ENCODE data around the gene HOXC9.

Gene HOXC9

DNA sequence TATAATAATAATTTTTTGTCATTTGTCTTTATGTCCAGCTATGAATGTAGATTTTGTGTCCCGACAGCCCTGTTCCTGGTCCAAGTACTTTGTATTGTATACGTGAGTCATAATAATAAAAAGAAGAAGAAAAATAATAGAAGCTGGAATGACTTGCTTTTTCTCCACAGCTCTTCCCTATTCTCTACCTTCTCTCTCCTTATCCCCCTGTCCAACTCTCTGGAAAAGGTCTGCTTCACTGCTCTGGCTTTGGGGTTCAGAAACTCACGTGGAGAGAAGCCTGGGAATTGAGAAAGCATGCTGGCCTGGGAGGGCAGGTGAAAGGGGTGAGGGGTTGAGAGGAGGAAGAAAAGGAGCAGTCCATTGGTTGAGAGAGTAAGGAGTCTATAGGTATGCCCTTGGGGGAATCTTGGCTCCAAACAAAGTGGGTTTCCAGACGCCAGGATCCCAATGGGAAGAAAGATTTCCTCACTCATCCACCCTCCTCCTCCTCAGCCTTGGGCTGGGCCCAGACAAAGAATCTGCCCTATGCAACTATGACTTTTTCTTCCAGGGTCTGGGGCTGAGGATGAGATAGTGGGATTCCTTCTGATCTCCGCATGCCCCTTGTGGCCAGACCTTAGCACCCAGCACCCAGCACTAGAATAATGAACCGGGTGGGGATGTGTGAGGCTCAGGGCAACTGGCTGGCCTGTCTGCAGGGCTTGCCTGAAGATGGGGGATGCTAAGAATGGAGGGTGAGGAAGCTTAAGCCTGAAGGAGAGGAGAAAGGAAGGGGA, 12.9 kb downstream of the HOXC9 start:
- DNase-seq (ENCODE audit: low spot score): no peak
- FAIRE-seq: no peak

DNA sequence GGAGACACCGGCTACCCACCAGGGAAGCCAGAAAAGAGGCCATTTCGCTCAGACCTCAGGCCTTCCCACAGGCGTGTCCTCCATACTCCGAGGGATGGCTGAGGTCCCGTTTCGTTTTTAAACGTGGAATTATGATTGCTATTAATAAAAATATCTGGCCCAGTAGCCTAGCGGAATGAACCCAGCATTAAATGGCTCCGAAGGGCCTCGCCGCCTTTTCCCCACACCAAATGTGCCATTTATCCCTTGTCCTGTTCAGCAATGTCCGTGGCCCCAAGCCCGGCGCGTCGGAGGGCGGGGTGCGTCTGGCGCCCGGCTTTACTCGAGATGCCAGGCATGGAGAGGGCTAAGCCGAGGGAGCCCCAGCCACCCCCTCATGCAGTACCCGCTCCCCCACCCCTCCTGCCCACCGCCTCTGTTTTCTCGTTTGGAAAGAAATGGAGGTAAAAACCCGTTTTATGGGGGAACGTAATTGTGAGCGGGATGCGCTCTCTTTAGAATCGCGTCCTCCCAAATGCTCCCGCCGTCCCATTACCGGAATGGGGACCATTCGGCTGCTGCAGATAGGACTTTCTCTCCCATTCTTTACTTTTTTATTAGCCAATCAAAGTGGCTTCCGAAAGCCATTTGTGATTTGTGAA, 14.5 kb downstream of the HOXC9 start:
- FAIRE-seq: no peak

DNA sequence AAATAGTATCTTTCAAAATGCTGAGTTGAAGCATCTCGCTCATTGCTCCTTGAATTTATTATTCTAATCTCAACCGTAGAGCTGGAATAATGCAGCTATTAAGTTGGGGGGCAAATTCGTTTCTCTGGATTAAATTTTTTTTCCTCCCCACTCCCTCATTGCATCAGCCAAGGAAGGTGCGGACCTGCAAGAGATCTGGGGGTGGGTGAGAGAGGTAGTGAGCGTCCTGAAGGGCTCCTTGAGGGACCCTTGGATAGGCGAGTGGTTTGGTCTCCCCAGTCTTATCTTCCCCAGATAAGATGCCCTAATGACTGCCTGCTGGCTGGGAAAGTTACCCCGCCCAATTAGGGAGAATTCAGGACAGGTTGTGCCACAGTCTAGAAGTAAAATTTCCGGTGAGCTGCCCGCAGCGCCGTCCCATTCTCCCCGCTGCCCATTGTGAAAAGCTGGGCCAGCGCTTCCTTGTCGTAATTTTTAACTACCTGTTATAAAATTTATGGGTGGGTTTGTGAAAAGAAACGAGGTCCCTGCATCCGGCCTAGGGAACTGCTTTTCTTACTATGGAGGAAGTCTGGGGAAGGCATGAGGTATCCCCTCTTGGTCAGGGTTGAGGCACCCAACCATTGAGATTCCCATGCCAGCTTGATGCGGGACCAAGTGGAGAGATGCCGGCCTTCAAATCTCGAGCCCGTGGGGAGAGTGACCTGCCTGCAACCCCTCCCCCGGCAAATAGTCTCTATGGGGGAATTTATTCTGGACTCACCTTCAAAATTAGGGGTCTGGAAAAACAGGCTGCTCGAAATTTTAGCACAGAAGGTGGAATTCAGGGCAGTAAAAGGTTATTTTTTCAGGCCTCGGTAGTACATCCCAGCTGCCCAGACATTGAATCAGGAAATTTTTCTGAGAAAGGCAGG, 15.3 kb downstream of the HOXC9 start:
- FAIRE-seq: no peak
- DNase-seq (ENCODE audit: low spot score): no peak

More for the DNA sequence above, 14.5 kb downstream of the HOXC9 start:
- DNase-seq (ENCODE audit: low spot score): no peak

DNA sequence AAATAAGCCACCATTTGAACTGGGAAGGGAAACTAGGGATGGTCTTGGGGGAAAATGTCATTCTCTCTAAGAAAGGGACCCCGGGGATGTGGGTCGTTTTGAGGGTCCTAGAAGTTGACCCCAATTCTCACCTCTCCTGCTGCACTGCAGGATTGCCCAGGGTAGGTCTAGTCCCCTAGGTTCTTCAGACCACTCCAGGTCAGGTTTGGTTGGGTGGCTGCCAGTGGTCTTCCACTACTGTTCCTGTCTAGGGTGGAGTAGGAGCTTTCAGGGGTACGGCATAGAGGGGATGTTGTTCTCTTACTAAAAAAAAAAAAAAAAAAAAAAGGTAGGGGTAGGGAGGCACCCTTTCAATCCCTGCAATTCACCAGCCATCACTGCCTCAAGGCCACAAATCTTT, 16.1 kb downstream of the HOXC9 start:
- FAIRE-seq (no peak), DNase-seq (ENCODE audit: low spot score) (no peak)

DNA sequence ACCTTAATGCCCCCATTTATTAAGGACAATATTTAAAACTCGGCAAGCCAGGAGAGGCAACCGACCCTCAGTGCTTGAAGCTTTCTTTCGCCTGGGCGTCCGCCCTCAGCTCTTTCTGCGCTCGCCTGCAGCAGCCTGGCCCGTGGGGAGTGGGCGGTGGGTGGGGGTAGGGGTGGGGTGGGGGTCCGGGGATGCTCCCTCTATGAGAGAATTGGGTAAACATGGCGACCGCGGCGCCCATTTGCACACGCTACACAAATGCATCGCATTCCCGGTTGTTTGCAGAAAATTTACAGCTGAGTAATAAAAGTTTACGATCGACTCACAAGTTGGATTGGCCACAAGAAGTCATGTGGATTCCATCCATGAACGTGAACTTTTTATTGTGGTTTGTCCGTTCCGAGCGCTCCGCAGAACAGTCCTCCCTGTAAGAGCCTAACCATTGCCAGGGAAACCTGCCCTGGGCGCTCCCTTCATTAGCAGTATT, 16.6 kb downstream of the HOXC9 start:
- DNase-seq (ENCODE audit: low spot score) (peak; percentile 60), FAIRE-seq (no peak)

DNA sequence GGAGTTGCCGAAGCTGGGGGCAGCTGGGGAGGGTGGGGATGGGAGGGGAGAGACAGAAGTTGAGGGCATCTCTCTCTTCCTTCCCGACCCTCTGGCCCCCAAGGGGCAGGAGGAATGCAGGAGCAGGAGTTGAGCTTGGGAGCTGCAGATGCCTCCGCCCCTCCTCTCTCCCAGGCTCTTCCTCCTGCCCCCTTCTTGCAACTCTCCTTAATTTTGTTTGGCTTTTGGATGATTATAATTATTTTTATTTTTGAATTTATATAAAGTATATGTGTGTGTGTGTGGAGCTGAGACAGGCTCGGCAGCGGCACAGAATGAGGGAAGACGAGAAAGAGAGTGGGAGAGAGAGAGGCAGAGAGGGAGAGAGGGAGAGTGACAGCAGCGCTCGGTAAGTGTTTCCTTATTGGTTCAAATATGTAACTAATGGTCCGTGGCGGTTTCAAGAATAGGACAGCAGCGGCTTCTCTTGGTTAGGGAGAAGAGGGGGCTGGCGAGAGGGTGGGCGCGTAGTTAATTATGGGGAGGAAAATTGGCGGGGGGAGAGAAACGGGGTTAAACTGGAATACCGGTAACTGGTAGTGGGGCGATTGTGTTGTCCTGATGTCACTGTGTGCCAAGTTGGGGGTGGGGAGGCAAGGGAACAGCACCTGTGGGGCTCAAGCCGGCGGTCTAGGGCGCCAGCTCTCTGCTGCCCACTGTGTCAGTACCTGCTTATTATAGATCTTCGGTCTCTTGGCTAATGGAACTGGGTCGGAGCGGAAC, 17.2 kb downstream of the HOXC9 start:
- no peak for FAIRE-seq
- peak; percentile 67 for DNase-seq (ENCODE audit: low spot score)

DNA sequence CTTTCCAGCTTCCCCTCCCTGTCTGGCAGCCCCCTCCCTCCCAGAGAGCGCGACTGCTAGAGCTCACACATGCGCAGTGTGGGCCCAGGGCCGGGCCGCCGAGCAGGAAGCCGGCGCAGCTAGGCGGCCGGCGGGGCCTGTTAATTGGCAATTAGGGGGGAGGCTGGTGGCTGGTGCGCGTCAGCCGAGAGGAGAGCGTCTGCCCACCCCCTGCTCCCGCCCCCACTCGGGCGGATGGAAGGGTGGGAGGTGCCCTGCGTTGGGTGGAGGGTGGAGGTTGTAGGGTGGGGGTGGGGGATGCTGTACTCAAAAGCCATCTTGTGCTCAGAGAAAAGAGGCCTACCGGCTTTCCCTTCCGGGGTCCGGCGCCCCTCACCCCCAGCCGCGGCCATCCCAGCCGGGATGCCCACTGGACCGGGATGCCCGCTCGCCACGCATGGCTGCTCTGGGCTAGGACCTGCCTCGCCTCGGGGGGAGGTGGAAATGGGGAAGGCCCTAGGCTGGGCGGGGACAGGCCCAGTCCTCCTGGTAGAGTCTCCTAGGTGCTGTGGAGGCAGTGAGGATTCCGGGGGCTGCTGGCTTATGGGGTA, 18.0 kb downstream of the HOXC9 start:
- DNase-seq (ENCODE audit: low spot score): peak; percentile 98

DNA sequence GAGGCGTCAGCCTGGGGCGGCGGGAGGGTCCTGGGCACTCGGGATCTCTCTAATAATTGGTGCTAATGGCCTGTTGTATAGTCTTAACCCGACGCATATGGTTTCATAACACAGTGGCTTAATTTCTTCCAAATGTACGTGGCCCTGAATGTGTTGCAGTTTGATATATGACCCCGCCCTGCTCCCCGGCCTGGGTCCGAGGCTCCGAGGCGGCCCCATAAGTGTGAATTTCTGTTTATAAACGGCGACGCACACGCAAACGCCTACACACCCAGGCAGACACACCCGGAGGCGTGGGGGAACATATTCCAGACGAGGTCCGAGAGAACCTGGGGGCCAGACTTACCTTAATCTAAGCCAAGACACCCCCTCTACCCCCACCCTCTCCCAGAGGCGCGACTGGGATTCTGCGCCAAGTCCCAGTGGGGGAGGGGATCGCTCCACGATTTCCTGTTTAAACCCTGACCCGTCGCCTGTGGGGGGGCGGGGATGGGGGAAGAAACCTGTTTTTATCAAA, 18.6 kb downstream of the HOXC9 start:
- FAIRE-seq (no peak), DNase-seq (ENCODE audit: low spot score) (peak; percentile 76)

More for the DNA sequence above, 18.0 kb downstream of the HOXC9 start:
- FAIRE-seq: peak; percentile 92

DNA sequence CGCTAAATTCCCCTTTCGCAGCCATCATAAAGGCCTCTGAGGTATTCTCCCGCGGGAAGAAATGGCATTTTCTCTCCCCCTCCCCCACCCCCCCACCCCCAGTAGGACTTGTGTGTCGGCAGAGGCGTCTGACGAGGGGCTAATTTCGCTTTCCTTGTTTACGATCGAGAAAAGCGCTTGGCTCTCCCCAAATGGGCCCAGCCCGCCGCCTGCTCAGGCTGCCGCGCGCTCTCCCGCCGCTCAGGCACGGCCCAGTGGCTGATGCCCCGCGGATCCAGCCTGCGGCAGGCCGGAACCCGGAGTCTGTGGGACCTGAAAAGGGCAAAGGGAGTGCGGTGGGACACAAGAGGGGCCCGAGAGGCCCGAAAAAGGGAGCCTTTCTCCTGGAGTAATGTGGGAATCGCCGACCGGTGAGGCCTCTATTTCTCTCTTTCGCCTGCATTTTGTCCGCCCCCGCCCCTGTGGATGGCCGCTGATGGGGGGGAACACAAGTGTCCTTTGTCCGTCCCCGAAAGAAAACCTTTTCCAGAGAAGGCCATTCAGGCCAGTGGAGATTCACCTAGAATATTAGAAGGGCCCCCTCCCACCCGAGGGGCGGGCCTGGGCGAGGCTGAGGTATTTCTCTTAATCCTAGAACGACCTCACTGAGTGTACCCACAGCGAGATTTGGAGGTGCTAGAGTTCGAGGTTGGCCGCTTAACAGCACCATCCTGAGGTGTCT, 19.3 kb downstream of the HOXC9 start:
- DNase-seq (ENCODE audit: low spot score) (peak; percentile 53), FAIRE-seq (no peak)

DNA sequence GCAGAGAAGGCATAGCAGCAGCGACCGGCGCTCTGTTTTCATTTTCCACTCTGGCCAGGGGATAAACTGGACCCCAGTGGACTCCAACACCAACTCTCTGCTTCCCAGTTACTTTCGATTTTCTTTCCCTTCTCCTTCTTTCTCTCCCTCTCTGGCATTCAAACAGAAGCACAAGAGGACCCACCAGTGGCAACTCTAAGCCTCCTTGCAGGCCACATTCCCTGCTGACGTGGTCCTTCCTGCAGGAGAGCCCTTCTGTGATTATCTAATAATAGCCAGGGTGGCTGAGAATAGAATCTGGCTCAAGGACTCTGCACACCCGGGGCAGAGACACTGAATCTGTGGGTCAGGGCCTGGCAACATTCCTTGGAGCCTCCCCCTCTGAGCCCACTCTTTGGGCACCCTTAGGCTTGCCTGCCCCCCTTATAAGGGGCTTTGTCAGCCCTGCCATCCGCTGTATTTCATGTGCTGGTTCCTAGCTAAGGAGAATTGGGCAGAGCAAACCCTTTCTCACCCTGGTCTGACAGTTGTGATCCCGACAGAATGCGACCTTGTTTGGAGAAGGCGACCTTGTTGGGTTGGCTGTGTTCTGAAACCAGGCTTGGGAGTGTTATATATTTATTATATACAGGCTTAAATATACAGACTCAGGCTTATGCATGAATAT, 20.1 kb downstream of the HOXC9 start:
- FAIRE-seq: no peak
- DNase-seq (ENCODE audit: low spot score): no peak

DNA sequence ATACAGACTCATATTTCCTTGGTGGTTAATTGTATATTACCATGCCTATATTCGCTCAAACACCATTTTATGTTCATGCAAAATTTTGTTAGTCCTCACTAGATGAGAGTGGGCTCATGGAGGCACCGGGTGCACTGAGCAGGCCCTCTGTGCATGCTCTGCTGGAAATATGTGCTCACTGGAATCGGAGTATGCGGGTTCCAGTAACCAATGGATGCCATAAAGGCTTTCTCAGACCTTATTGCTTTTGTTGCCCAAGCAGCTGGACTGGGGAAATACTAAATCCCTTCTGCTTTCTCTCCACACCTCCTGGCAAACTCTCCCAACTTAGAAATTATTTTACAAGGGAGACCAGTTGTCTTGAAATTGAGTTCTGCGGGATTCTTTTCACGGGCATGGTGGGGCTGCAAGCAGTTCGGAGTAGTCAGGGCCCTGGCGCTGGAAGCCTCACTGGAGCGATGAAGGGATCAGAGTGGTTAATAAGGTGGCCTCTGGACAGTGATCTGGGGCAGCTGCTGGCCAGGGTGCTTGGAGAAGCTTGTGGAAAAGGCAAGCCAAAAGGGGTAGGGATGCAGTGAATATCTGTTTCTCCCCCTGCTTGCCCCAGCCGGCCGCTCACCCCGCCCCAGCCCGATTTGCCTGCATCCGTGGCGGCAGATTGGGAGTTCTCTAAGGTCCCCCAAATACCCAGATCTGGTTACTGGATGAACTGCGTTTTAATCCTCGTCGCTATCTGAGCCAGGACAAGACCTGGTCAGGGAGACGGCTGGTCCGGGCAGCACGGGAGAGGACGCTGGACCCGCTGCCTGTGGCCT, 20.8 kb downstream of the HOXC9 start:
- DNase-seq (ENCODE audit: low spot score) (no peak), FAIRE-seq (no peak)

DNA sequence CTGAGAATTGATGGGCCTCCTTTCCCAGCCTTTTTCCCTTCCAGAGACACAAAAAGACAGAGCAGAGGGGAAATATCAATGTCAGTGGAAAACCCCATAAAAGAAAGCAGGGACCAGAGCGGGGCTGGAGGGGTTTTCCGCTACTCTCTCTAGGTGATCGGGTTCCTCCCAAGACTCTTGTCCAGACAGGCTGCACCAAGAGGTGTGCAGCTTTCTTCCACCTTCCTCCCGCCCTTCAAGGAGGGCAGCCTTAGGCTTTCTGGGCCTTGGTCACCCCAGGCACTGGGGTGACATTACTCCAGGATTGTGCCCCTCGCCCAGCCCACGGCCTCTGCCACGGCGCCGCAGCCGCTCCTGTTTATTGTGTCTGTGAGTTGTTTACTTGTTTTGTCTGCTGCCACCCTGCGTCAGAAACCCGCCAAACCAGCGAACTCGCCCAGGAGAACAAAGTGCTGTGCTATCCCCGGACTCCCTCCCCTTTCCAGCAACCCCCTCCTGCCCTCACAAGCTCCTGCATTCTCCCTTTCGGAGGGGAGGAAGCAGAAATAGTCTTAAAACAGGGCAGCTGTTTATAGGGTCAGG, 21.6 kb downstream of the HOXC9 start:
- FAIRE-seq: no peak
- no peak for DNase-seq (ENCODE audit: low spot score)

DNA sequence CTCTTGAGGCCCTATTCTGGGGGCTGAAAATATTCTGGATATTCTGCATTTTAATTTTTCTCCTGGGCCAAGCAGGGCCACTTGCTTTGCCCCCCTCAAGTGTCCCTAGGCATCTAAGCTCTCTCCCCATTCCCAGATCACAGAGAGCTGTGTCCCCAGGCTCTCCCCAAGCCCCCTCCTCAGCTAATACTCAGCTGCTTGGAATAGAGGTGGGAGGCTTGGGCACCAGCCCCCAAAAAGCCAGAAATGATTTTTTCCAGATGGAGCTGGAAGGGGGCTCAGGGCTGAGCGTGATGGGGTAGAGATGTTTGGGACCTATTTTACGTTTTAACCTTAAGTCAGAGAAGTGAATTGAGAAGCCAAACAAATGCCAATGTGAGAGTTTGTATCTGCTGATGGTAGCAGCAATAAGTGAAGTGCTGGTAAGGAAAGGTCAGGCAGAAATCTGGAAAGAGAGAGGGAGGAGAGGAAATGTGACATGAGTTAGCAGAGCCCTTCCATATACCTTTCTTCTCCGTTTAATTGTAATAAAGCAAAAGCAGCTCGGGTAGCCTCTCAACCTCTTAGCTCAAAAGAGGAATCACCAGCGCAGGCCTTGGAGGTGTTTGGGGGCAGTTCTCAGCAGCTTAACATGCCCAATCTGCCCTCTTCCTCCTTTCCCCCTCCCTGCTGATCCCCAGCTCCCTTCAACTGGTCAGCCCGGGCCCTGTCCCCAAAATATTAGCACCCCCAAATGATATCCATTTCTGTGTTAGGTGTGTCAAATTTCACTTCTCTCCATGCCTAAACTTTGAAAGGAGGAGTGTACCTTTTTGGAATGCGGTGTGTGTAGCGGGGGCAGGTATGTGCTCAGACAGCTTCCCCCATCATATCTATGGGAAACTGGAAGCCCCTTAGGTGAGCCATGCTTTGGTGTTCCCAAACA, 23.3 kb downstream of the HOXC9 start:
- no peak for FAIRE-seq
- DNase-seq (ENCODE audit: low spot score): no peak

DNA sequence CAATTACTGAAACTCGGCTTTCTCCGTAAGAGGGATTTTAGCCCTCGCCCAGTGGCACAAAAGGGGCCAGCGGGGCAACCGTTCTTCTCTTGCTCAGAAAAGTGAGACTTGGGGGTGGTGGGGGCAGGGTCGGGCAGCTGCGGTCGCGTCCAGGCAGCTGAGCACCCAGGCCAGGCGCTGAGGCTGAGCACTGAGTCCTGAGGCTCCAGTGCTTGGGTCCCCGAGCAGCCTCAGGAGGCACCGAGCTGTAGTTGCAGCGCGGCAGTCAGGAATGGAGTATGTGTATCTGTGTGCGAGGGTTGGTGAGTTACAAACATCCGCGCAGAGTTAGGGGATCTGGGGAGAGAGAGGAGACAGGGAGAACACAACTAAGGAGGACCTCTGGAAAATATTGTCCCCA, 24.2 kb downstream of the HOXC9 start:
- FAIRE-seq (no peak), DNase-seq (ENCODE audit: low spot score) (no peak)

DNA sequence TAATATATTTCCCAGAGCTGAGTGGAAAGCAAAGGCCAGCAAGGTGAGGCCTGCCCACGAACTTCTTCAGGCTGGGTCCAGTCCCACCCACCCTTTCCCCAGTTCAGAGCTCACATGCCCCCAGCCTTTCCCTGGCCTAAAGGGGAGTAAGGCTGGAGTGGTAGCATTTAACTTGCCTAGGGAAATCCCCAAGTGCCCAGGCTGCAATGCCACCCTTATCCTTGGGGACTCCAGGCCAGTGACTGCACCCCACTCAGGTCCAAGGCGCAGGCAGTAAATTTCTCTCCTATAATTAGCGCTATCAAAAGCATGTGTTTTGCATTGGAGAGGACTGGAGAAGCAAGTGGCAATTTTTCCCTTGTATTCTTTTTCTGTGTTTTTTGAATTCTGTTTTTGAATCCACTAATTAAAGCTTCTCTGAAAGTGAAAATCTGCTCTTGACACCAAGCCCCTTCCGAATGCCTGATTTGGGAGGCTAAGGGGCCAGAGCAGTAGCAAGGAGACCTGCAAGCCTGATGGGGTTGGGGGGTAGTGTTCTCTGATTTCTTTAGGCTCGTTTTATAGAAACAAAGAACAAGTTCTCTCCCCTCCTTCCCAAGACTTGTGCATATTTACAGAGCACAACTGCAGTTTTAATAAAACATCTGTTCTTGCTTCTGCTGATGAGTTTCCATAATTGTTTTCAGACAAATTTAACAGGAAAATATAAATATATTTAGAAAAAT, 24.8 kb downstream of the HOXC9 start:
- FAIRE-seq (no peak), DNase-seq (ENCODE audit: low spot score) (no peak)

All from urothelium cell line (cell line).